Measurements from ENCODE around the gene RREB1. TPM values are rescaled to one million over a fixed set of nuclear protein-coding genes. Genes with fewer than 3 reads are reported as not detected.

Gene RREB1
- total RNA-seq, 4 donors from 2014 or later, result 56.2 to 102 (median 62.6) TPM

DNA sequence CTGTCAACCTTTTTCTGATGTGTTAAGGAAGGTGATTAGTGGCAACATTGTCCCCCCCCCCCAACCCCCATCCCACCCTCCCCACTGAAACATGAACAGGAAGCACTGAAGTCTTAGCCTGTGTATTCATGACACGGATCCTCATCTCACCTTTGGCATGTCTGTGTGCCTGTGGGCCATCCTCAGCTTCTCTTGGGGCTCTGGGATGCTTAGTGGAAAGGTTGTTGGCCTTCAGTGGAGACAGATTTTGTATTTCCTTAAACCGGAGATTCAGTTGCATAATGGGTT is 93.6 kb downstream of the RREB1 start:
- Histone ChIP-seq H3K4me3 (peak overlapping the region; percentile 21), H3K36me3 (peaks cover 13% of the 10 kb centered on the region), H3K9me3 (no peaks in the 10 kb centered on the region), H3K27ac (peak overlapping the region; percentile 87), H3K4me1 (peaks cover 25% of the 10 kb centered on the region), H3K27me3 (no peaks in the 10 kb centered on the region)
- WGBS, result 52% methylated on average over 2 of the region's 2 CpGs
- DNase-seq (ENCODE audit: low spot score in 2 of 2), result no peak
- no peak for TF ChIP-seq CTCF (IDR thresholded peaks at IDR 0.05)
- TF ChIP-seq POLR2A (IDR thresholded peaks at IDR 0.05), result no peak

GRCh38 chr6:7201732-7202541 is 94.2 kb downstream of the RREB1 start:
- Histone ChIP-seq H3K27me3 (no peaks in the 10 kb centered on the region), H3K9me3 (no peaks in the 10 kb centered on the region), H3K4me3 (peak overlapping the region; percentile 21), H3K36me3 (peaks cover 17% of the 10 kb centered on the region), H3K27ac (peak overlapping the region; percentile 87), H3K4me1 (peaks cover 25% of the 10 kb centered on the region)
- no peak for DNase-seq (ENCODE audit: low spot score in 2 of 2)
- TF ChIP-seq POLR2AphosphoS5 (IDR thresholded peaks at IDR 0.05) (no peak), EP300 (IDR thresholded peaks at IDR 0.05) (no peak), POLR2A (IDR thresholded peaks at IDR 0.05) (no peak), CTCF (IDR thresholded peaks at IDR 0.05) (no peak)
- WGBS, result 81% methylated on average over 16 of the region's 16 CpGs

DNA sequence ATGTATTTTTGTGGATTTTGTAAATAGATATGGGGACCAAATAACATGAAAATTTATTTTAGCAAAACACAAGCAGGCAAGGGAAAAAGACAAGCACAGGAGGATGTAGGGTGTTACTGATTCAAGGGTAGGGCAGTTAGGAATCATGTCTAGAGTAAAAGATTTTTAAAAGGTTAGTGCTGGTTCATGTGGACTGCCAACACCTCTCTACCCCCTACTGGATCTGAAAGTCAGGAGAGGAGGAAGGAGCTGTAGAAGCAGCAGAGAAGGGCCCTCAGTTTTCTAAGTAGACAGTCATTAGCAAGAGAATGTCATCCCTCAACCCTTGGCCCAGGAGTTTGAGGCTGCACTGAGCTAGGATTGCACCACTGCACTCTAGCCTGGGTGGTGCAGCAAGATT is 95.2 kb downstream of the RREB1 start:
- peaks cover 18% of the 10 kb centered on the region for H3K36me3 ChIP-seq
- H3K27ac ChIP-seq, result peak overlapping the region; percentile 87
- no peak overlapping the region for H3K4me3 ChIP-seq
- no peaks in the 10 kb centered on the region for H3K9me3 ChIP-seq
- H3K4me1 ChIP-seq, result peaks cover 25% of the 10 kb centered on the region
- TF ChIP-seq POLR2AphosphoS5 (IDR thresholded peaks at IDR 0.05), result no peak
- TF ChIP-seq CTCF (IDR thresholded peaks at IDR 0.05), result no peak
- no peak for TF ChIP-seq POLR2A (IDR thresholded peaks at IDR 0.05)
- TF ChIP-seq EP300 (IDR thresholded peaks at IDR 0.05), result no peak
- DNase-seq (ENCODE audit: low spot score in 2 of 2), result no peak
- no peaks in the 10 kb centered on the region for H3K27me3 ChIP-seq

DNA sequence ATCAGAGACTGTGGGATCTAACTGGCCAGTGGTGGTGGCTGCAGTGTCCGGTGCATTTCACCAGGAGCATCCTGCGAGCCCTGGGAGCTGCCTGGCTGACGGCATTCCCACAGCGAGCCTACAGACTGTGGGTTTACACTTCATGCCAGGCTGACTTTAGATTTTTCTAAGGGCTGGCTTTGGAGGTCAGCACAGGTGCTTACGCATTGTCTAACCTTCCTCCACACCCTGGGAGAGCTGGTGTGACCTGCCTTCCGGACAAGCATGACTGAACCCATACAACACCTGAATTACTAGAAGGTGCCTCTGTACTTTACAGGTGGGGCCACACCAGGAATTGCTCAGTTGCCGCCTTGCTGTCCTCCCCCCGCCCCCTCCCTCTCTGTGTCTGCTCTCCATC is 96.2 kb downstream of the RREB1 start:
- Histone ChIP-seq H3K4me3 (no peak overlapping the region), H3K9me3 (no peaks in the 10 kb centered on the region), H3K27me3 (no peaks in the 10 kb centered on the region), H3K4me1 (peaks cover 28% of the 10 kb centered on the region), H3K27ac (no peak overlapping the region), H3K36me3 (peaks cover 17% of the 10 kb centered on the region)
- no peak for DNase-seq (ENCODE audit: low spot score in 2 of 2)
- 94% methylated on average over 8 of the region's 8 CpGs for WGBS
- TF ChIP-seq POLR2AphosphoS5 (IDR thresholded peaks at IDR 0.05) (no peak), EP300 (IDR thresholded peaks at IDR 0.05) (no peak), POLR2A (IDR thresholded peaks at IDR 0.05) (no peak), CTCF (IDR thresholded peaks at IDR 0.05) (no peak)

- Histone ChIP-seq H3K27me3 (no peaks in the 10 kb centered on the region), H3K9me3 (no peaks in the 10 kb centered on the region), H3K4me1 (peaks cover 28% of the 10 kb centered on the region), H3K36me3 (peaks cover 17% of the 10 kb centered on the region), H3K27ac (no peak overlapping the region), H3K4me3 (no peak overlapping the region)
- WGBS, result 96% methylated on average over 3 of the region's 3 CpGs
- TF ChIP-seq POLR2AphosphoS5 (IDR thresholded peaks at IDR 0.05) (no peak), EP300 (IDR thresholded peaks at IDR 0.05) (no peak), POLR2A (IDR thresholded peaks at IDR 0.05) (no peak), CTCF (IDR thresholded peaks at IDR 0.05) (no peak)
- no peak for DNase-seq (ENCODE audit: low spot score in 2 of 2)
Observed at GRCh38 chr6:7204726-7205125, 97.0 kb downstream of the RREB1 start.

Measured in suprapubic skin (tissue), 4 donors.